ENCODE measurements around the gene TCTN1. TPM values are rescaled to one million over a fixed set of nuclear protein-coding genes. Genes with fewer than 3 reads are reported as not detected.
A peak's percentile ranks its signal among the peaks of the same experiment; 100 is the strongest.

TCTN1 gene
- total and polyA plus RNA-seq, 11 donors: 12.6 to 27.7 (median 19.0) TPM

- ATAC-seq (no peak), DNase-seq (no peak)
- peaks cover 0 to 40% (median 19%) of the 10 kb centered on the region in 12 donors for H3K4me1 ChIP-seq
- peak overlapping the region; percentile 31 to 82 (median 53) for H3K27ac ChIP-seq
- peaks cover 0 to 28% (median 5%) of the 10 kb centered on the region in 9 donors for H3K36me3 ChIP-seq
- peaks cover 0 to 9% (median 0%) of the 10 kb centered on the region in 12 donors for H3K9me3 ChIP-seq
- no peaks in the 10 kb centered on the region for H3K27me3 ChIP-seq
- intact Hi-C loops (cut with DNase I): no loop called here
- H3K4me3 ChIP-seq: peak overlapping the region in 2 of 12 donors; percentile 5 to 13
- no peak for TF ChIP-seq CTCF (IDR thresholded peaks at IDR 0.05)
- TF ChIP-seq POLR2A (IDR thresholded peaks at IDR 0.05): no peak
- 80 to 84% (median 83%) methylated on average over 4 of the region's 4 CpGs for WGBS, 4 donors
These were observed 64.1 kb downstream of the TCTN1 start for GRCh38 chr12:110677982-110678381.

GRCh38 chr12:110679201-110679600 is 65.3 kb downstream of the TCTN1 start:
- intact Hi-C loops (cut with DNase I): no loop called here
- 94 to 95% (median 95%) methylated on average over 10 to 12 of the region's 12 CpGs for WGBS, 4 donors
- Histone ChIP-seq H3K4me3 (no peak overlapping the region), H3K36me3 (peaks cover 0 to 28% (median 6%) of the 10 kb centered on the region in 9 donors), H3K27me3 (no peaks in the 10 kb centered on the region), H3K27ac (no peak overlapping the region), H3K9me3 (peaks cover 0 to 9% (median 0%) of the 10 kb centered on the region in 12 donors), H3K4me1 (peaks cover 0 to 39% (median 19%) of the 10 kb centered on the region in 12 donors)
- no peak for ATAC-seq
- no peak for DNase-seq
- TF ChIP-seq CTCF (IDR thresholded peaks at IDR 0.05) (no peak), POLR2A (IDR thresholded peaks at IDR 0.05) (no peak)

GRCh38 chr12:110680032-110680431 is 66.1 kb downstream of the TCTN1 start:
- WGBS, 4 donors: 47 to 63% (median 59%) methylated on average over 1 of the region's 1 CpG
- intact Hi-C loops (cut with DNase I): loop anchor here in 1 of 10 donors (10.0 kb wide), 1 partner anchor 65 kb away; the partner anchor contains the start of gene PPP1CC
- TF ChIP-seq POLR2A (IDR thresholded peaks at IDR 0.05) (no peak), CTCF (IDR thresholded peaks at IDR 0.05) (no peak)
- no peak for ATAC-seq
- DNase-seq: no peak
- Histone ChIP-seq H3K4me3 (no peak overlapping the region), H3K27ac (no peak overlapping the region), H3K9me3 (peaks cover 0 to 3% (median 0%) of the 10 kb centered on the region in 12 donors), H3K27me3 (no peaks in the 10 kb centered on the region), H3K4me1 (peaks cover 0 to 39% (median 19%) of the 10 kb centered on the region in 12 donors), H3K36me3 (peaks cover 0 to 22% (median 6%) of the 10 kb centered on the region in 9 donors)

GRCh38 chr12:110683888-110684287 is 70.0 kb downstream of the TCTN1 start:
- Histone ChIP-seq H3K27ac (no peak overlapping the region), H3K4me1 (peaks cover 4 to 31% (median 14%) of the 10 kb centered on the region in 12 donors), H3K9me3 (no peaks in the 10 kb centered on the region), H3K4me3 (no peak overlapping the region), H3K36me3 (peaks cover 0 to 21% (median 6%) of the 10 kb centered on the region in 9 donors), H3K27me3 (no peaks in the 10 kb centered on the region)
- no peak for ATAC-seq
- TF ChIP-seq CTCF (IDR thresholded peaks at IDR 0.05) (no peak), POLR2A (IDR thresholded peaks at IDR 0.05) (no peak)
- DNase-seq: no peak
- WGBS, 4 donors: 82 to 94% (median 87%) methylated on average over 2 of the region's 2 CpGs
- intact Hi-C loops (cut with DNase I): loop anchor here in 1 of 10 donors (10.0 kb wide), 1 partner anchor 61 kb away; the partner anchor contains the start of gene PPP1CC
